T47D (cell line): Measurements from ENCODE around the gene PRPF6.

Experiments
- DNase-seq, 2 experiments: peaks; one replicate each; pipeline versions ENCODE4 v3.0.0 to v3.0.0-alpha.2; 2011 to 2012; ENCODE audit warnings: low read depth in 1 of 2, low spot score in 1 of 2
- JUND ChIP-seq: IDR thresholded peaks from 2 replicates; pipeline ENCODE4 v1.6.1; 2012; ENCODE audit warnings: low read depth
- in situ Hi-C: cut with HindIII; loops from 2 replicates; pipeline ENCODE4 v1.10.0; 2016; ENCODE audit warnings: low sequenced_read_pairs, low pct_unique_long_range_greater_than_20kb

PRPF6 gene, protein sequence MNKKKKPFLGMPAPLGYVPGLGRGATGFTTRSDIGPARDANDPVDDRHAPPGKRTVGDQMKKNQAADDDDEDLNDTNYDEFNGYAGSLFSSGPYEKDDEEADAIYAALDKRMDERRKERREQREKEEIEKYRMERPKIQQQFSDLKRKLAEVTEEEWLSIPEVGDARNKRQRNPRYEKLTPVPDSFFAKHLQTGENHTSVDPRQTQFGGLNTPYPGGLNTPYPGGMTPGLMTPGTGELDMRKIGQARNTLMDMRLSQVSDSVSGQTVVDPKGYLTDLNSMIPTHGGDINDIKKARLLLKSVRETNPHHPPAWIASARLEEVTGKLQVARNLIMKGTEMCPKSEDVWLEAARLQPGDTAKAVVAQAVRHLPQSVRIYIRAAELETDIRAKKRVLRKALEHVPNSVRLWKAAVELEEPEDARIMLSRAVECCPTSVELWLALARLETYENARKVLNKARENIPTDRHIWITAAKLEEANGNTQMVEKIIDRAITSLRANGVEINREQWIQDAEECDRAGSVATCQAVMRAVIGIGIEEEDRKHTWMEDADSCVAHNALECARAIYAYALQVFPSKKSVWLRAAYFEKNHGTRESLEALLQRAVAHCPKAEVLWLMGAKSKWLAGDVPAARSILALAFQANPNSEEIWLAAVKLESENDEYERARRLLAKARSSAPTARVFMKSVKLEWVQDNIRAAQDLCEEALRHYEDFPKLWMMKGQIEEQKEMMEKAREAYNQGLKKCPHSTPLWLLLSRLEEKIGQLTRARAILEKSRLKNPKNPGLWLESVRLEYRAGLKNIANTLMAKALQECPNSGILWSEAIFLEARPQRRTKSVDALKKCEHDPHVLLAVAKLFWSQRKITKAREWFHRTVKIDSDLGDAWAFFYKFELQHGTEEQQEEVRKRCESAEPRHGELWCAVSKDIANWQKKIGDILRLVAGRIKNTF

DNA sequence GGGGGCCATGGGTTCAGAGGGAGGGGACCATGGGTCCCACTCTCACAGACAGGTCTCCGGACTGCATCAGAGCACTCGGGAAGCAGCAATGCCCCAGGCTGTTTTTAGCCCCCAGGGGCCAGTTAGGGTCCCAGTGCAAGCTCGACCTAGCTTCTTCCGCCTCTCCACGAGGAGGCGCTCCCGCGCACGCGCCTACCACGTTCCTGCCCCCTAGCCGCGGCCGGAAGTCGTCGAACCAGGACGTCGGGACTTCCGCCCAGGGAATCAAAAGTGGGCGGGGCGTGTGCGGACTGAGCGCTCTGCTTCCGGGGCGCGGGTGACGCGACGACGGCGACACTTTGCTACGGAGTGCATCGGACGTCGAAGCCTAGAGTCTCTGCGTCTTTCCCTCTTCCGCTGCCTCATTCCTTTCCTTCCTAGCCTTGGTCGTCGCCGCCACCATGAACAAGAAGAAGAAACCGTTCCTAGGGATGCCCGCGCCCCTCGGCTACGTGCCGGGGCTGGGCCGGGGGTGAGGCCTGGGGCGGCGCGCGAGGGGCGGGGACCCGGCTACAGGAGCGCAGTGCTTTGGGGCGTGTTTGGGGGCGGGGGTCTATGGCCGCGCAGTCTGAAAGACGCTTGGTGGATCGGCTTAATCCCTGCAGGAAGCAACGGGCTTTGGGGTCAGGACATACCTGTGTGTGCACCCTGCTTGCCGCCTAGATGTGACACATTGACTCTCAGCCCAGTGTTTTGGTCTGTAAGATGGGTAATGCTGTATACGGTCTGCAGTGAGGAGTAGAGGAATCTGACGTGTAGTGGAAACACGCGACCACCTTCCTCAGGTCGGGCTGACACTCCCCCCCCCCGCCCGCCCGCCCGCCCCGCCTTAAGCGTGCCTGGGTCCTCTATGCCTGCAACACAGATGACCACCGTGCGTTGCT, at the start of gene PRPF6:
Gene PRPF6, plus strand, starts transcription at position 327 of the 923 bp plus-strand sequence. Its CDS starts 114 bp downstream, at position 441.
- TF ChIP-seq JUND = no peak
- DNase-seq = peak; percentile 98 to 99
- in situ Hi-C loops = no loop called here

DNA sequence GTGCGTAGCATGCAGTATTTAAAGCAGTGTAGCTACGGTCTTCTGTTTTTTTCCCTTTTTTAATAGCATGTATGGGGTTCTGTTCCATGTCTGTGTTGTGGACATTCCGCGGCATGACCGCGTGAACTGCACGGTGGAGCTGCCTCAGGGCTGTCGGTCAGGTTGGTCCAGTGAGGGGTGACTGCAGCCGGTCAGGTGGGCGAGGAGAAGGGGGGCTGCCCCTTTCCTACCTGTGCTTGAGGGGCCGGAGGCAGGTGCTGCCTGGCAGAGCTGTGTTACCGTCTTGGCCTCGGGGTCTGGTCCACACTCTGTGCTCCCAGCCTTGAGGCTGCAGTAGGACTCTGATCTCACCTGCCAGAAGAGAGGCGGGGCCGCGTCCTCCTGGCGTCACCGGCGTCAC, 49.2 kb upstream of the PRPF6 start:
- in situ Hi-C loops = no loop called here
- no peak for TF ChIP-seq JUND
- no peak for DNase-seq

DNA sequence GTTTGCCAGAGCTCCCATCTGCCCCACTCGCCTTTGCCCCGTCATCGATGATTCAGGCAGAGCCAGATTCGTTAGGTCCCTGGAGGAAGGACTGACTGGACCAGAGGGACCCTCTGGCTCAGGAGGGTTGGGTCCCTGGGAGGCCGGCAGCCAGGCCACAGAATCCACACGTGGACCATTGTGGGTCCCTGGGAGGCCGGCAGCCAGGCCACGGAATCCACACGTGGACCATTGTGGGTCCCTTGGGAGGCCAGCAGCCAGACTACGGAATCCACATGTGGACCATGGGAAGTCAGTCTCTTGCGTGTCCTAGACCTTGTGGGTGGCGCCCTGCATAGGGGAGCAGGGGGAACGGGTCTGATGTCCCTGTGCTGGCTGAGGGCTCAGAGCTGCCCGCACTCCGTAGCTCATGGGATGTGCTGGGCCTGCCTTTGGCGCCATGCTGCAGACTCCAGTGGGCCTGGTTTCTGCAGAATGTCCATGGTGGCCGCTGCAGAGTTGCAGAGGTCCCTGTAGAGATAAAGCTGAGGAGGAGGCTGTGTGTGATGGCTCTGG, 48.2 kb upstream of the PRPF6 start:
- in situ Hi-C loops = no loop called here
- TF ChIP-seq JUND = no peak
- DNase-seq = no peak

DNA sequence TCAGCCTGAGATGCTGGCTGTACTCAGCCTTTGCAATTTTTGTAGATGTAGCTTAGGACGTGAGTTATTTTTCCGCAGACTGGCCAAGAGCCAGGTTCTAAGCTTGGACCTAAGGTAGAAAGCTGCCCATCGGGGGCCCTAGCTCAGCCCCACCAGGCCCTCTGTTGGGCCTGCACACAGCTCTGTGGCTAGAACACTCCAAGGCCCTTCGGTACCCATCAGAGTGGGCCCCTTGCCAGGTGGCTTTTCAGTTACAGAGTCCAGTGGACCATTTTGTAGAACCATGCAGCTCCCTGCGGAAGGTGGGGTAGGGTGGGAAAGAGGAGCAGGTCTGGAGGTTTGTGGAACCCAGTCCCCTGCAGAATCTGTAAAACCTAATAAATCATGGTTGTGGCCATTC, 47.3 kb upstream of the PRPF6 start:
- in situ Hi-C loops = no loop called here
- DNase-seq = no peak
- TF ChIP-seq JUND = no peak

DNA sequence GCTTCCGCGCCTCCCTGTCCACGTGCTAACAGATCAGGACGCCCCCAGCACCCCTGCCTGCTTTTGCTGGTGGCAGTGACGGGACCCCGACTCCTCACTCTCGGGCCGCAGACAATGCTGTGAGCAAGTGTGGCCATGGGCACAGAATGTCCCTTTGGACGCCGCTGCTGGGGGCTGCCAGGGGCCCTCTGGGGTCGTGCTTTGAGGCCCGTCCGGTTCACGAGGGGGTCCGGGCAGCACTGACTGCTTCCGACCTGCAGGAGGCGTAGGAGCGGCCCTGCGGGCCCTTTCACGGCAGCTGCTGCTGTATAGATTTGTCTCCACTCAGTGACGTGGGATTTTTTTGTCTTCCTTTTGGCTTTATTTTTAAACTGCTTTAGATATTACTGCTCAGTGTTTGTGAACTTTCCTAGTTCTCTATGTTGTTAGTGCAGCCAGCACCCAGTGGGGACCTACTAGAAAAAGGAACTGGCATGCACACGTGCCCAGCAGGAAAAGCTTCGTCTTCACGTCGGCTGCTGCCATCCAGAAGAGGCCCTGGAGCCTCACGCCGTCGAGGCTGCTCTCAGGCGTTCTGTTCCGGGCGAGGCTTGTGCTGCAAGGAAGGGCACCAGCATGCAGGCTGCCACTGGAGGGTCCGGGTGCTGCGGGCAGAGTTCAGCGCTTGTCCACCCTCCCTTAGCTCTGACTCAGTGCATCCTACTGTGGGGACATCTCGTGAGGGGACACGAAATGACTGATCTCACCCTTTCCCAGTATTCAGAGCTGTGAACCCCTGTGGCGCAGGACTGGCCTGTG, 46.5 kb upstream of the PRPF6 start:
- DNase-seq = no peak
- in situ Hi-C loops = no loop called here
- no peak for TF ChIP-seq JUND

DNA sequence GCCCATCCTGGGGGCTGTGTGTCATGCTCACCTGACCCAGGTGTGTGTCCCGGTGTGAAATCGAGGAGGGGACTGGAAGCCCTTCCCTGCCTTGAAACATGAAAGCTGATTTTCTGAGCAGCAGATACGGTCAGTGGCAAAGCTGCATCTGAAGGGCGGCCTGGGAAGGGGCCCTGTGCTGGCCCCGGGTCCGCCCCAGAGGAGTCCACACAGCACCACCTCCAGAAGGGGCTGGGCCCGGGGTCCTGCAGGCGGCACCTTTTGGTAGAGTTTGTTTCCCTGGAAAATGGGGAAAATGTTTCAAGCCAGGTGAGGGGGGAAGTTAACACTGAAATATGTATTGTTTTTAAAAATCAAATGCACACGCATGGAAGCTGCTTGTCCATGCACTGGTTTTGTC, 45.5 kb upstream of the PRPF6 start:
- in situ Hi-C loops = no loop called here
- TF ChIP-seq JUND = no peak
- DNase-seq = no peak

DNA sequence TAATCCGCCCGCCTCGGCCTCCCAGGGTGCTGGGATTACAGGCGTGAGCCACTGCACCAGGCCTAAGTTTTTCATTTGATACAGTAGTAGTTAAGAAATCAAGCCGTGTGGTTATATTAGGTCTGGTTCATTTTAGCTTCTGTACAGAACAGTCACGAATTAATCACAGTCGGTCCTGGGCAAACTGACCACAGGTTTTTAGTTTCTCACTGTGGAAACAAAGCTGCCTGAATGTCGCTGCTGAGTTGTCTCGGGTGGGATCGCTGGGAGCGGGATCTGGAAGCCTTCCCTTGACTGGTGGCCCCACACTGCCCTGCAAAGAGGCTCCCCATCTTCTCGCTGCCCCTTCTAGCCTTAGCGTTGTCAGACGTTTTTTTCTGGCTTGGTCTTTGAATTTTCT, 43.3 kb upstream of the PRPF6 start:
- in situ Hi-C loops = no loop called here
- no peak for DNase-seq
- TF ChIP-seq JUND = no peak

DNA sequence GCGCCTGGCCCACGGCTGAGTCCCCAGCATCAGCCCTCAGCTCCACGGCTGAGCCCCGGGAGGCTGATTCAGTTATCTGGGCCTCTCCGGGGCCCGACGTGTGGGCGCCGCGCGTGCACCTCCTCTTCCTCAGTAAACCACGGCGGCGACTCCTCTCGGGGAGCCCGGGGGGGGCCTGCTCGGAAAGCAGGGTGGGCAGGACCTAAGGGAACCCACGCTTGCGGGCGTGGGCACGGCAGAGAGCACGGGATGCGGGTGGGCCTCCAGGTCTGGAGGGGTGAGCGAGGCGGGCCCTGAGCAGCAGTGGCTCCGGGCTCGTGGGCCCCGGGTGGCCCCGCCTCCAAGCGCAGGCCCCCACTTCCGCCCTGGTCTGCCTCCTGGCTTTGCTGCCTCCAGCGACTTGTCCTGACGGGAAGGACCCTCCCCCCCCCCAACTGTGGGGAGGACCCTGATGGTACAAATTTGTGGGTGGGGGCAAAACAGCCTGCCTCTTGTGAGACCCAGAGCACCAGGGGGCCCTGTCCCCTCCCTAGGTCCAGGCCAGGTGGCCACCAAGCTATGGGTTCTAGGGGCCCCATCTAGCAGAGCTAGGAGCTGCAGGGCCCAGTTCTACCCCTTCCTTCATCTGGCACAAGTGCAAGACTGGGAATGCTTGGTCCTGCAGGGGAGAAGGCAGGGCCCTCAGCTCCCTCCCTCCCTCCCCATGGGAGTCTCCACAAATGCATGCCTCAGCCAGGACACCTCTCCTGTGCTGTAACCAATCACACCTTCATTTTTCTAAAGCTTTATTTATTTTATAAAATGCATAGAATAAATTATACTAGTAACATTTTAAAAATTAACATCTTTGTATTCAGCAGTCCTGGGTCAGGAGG, 41.6 kb upstream of the PRPF6 start:
- in situ Hi-C loops = no loop called here
- no peak for TF ChIP-seq JUND
- peak in 1 of 2 experiments; percentile 30 for DNase-seq

DNA sequence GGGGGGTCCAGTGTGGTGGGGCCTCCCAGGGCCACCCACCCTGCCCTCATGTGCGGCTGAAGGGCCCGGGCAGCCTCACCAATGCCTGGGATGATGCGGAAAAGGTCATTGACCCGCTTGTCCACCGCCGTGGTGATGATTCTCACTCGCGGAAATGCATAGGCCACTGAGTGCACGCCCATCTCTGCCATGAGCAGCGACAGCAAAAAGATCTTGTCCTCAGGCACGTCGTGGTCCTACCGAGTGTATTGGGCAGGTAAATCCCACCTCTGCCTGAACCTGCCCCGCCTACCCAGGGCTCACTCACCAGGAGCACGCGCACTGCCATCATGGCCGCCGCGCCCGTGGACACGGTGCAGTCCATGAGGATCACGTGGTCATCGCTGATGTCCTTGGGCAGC, 40.9 kb upstream of the PRPF6 start:
- in situ Hi-C loops = no loop called here
- TF ChIP-seq JUND = no peak
- no peak for DNase-seq

DNA sequence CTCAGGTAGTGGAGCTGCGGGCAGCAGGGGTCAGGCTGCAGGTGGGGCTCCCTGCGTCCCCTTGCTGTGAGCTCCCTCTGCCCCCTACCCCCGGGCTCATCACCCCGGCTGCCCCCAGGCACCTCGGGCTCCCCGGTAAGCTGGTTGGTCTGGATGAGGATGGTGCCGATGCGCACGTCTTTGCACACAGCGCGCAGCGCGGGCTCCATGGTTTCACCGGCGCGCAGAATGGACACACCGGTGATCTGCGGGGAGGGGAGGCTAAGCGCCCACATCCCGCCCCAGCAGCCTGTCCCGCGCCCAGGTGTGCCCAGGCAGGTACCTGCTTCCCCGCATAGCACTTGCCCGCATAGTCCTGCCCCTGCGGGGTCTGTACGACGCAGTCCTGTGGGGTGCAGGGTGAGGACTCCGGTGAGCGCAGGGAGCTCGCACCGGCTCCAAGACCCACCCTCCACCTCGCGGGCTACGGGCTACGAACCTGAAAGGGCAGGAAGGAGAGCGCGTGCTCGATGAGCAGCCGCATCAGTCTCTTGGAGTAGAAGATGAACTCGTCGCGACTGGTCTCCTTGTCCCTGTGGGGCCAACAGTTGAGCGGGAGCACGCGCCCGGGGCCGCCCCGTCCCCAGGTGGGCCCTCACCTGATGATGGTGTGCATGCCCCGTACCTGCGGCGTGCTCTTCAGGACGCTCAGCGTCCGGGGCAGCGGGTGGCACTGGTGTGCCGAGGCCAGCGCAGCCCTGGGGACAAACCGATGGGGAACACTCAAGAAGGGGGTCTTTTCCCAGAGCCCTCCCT, 40.3 kb upstream of the PRPF6 start:
- DNase-seq = no peak
- no peak for TF ChIP-seq JUND
- in situ Hi-C loops = no loop called here
